MCF 10A (cell line): ENCODE measurements around the gene MLYCD. TPM values are rescaled to one million over a fixed set of nuclear protein-coding genes. Genes with fewer than 3 reads are reported as not detected.

Experiments used
- BruUV-seq: library from RNA; stranded (reverse); fragments of 400-500 nt; replicated peaks from 2 replicates; lab custom pipeline; 2021; lab: Mats Ljungman, UMichigan
- CTCF ChIA-PET: fragments of 300-600 bp; sonication (Branson Sonifier 250); formaldehyde crosslinking; extraction: SDS; loops from one replicate; lab custom pipeline; 2021; ENCODE audit warnings: antibody characterized with exemption, inconsistent platforms; lab: Yijun Ruan, JAX
- POLR2A ChIA-PET: fragments of 300-600, 350-650 bp; sonication (Branson Sonifier 250); formaldehyde crosslinking; extraction: SDS; loops from one replicate; lab custom pipeline; 2020; ENCODE audit warnings: antibody characterized with exemption, inconsistent platforms; lab: Yijun Ruan, JAX
- DNase-seq: peaks from one replicate; pipeline ENCODE4 v3.0.0-alpha.2; 2018; ENCODE audit not compliant: unreplicated experiment
- H3K27ac Mint-ChIP-seq: one replicate; pipeline ENCODE4 v1.8.0; 2022; ENCODE audit warnings: mild to moderate bottlenecking, low read depth, mixed read lengths; ENCODE audit not compliant: unreplicated experiment
- H3K27me3 Mint-ChIP-seq: one replicate; pipeline ENCODE4 v1.8.0; 2022; ENCODE audit warnings: mixed read lengths; ENCODE audit not compliant: insufficient read depth, unreplicated experiment
- H3K36me3 Mint-ChIP-seq: one replicate; pipeline ENCODE4 v1.8.0; 2022; ENCODE audit warnings: mild to moderate bottlenecking, moderate library complexity, mixed read lengths; ENCODE audit not compliant: insufficient read depth, unreplicated experiment
- H3K4me1 Mint-ChIP-seq: one replicate; pipeline ENCODE4 v1.8.0; 2022; ENCODE audit warnings: mixed read lengths; ENCODE audit not compliant: insufficient read depth, unreplicated experiment
- H3K4me3 Mint-ChIP-seq: one replicate; pipeline ENCODE4 v1.8.0; 2022; ENCODE audit warnings: mild to moderate bottlenecking, moderate library complexity, mixed read lengths; ENCODE audit not compliant: unreplicated experiment
- H3K9me3 Mint-ChIP-seq: one replicate; pipeline ENCODE4 v1.8.0; 2022; ENCODE audit warnings: mixed read lengths; ENCODE audit not compliant: unreplicated experiment
- CTCF ChIP-seq: fragments of 200-600 bp; IDR thresholded peaks from one replicate; pipeline ENCODE4 v1.8.0; 2022; ENCODE audit warnings: antibody characterized with exemption, mild to moderate bottlenecking; ENCODE audit not compliant: unreplicated experiment
- intact Hi-C: fragments of 100-400 bp; cut with micrococcal nuclease; formaldehyde crosslinking; loops from 2 replicates; pipeline ENCODE4 v1.14.1; 2022
- total RNA-seq: library from RNA; stranded (reverse); gene quantifications from 2 replicates; pipeline ENCODE4 v1.2.3, GENCODE V29; 2022

Gene MLYCD
- total RNA-seq, 1 experiment from 2014 or later, result 2.5 TPM

- BruUV-seq, result no TSS peak
- H3K4me1 Mint-ChIP-seq, result no peaks in the 10 kb centered on the region
- no peaks in the 10 kb centered on the region for H3K36me3 Mint-ChIP-seq
- peak; percentile 53 for TF ChIP-seq CTCF
- CTCF ChIA-PET, result interaction anchor here (1.6 to 2.2 kb wide), 2 partner anchors 52 to 53 kb away, joined by 13 to 14 read pairs; no protein-coding TSS in a partner anchor
- no peak overlapping the region for H3K4me3 Mint-ChIP-seq
- POLR2A ChIA-PET, result interaction anchor here (0.8 kb wide), 1 partner anchor 31 kb away, joined by 4 read pairs; no protein-coding TSS in a partner anchor
- H3K27ac Mint-ChIP-seq, result no peak overlapping the region
- peak; percentile 45 for DNase-seq
- H3K27me3 Mint-ChIP-seq, result peaks cover 50% of the 10 kb centered on the region
- intact Hi-C loops, result loop anchor here (1.0 kb wide), 1 partner anchor 53 kb away; no protein-coding TSS in a partner anchor
- no peaks in the 10 kb centered on the region for H3K9me3 Mint-ChIP-seq
Observed at GRCh38 chr16:83878838-83879237, 20.1 kb upstream of the MLYCD start.

DNA sequence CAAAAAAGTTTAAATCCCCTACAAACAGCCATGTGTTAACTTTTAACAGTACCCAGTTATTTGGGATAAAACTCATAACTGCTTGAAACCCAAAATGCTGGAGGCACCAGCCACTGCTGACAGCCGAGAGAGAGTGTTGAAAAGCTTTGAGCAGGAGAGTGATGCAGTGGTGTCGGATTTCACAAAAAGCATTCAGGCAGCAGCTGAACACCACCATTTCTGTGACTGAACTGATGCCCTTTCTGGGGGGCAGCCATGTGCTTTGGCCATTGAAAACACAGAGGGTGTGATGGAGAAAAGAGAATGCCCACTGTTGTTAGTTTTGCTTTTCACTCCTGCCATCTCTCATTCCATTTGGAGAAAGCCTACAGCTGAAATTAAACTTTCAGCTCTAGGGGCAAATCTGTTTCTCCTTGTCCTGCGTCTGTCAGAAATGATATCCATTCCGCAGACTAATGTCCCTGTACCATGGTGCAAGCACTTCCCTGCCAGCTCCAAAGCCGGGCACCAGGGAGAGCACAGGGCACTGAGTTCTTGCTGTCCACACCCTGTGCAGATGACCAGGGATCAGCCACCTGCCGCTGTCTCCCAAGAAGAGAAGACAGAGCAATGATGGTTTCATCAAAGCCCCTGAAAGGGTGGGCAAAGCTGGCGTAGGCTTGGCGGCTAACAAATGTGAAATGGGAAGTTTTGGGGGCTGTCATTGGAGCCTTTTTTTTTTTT lies 16.6 kb upstream of the MLYCD start:
- CTCF ChIA-PET, result interaction anchor here (0.6 to 1.0 kb wide), 4 partner anchors 10 to 71 kb away, joined by 3 to 4 read pairs (median 3); no protein-coding TSS in a partner anchor
- BruUV-seq, result no TSS peak
- H3K4me1 Mint-ChIP-seq, result no peaks in the 10 kb centered on the region
- no peaks in the 10 kb centered on the region for H3K36me3 Mint-ChIP-seq
- TF ChIP-seq CTCF, result no peak
- H3K27ac Mint-ChIP-seq, result no peak overlapping the region
- no peaks in the 10 kb centered on the region for H3K9me3 Mint-ChIP-seq
- H3K27me3 Mint-ChIP-seq, result peaks cover 24% of the 10 kb centered on the region
- no peak overlapping the region for H3K4me3 Mint-ChIP-seq
- intact Hi-C loops, result no loop called here
- POLR2A ChIA-PET, result interaction anchor here (0.5 kb wide), 1 partner anchor 87 kb away, joined by 3 read pairs; no protein-coding TSS in a partner anchor
- no peak for DNase-seq

- CTCF ChIA-PET, result interaction anchor here (0.5 to 1.1 kb wide), 3 partner anchors 14 to 592 kb away, joined by 3 to 5 read pairs (median 3); no protein-coding TSS in a partner anchor
- TF ChIP-seq CTCF, result no peak
- no peaks in the 10 kb centered on the region for H3K9me3 Mint-ChIP-seq
Observed at GRCh38 chr16:83886199-83886971, 12.5 kb upstream of the MLYCD start.

GRCh38 chr16:83887080-83887479 lies 11.8 kb upstream of the MLYCD start:
- Mint-ChIP-seq H3K27ac (no peak overlapping the region), H3K4me1 (no peaks in the 10 kb centered on the region), H3K27me3 (peaks cover 3% of the 10 kb centered on the region), H3K9me3 (no peaks in the 10 kb centered on the region), H3K36me3 (no peaks in the 10 kb centered on the region), H3K4me3 (no peak overlapping the region)
- intact Hi-C loops, result no loop called here
- ChIA-PET CTCF (interaction anchor here (0.6 to 1.1 kb wide), 2 partner anchors 15 to 61 kb away, joined by 3 to 5 read pairs; no protein-coding TSS in a partner anchor), POLR2A (no interaction called here)
- peak; percentile 20 for TF ChIP-seq CTCF
- no TSS peak for BruUV-seq
- peak; percentile 10 for DNase-seq

More at GRCh38 chr16:83886199-83886971, 12.5 kb upstream of the MLYCD start:
- Mint-ChIP-seq H3K4me1 (no peaks in the 10 kb centered on the region), H3K27ac (no peak overlapping the region), H3K36me3 (no peaks in the 10 kb centered on the region), H3K4me3 (no peak overlapping the region), H3K27me3 (peaks cover 10% of the 10 kb centered on the region)
- no TSS peak for BruUV-seq
- DNase-seq, result no peak
- POLR2A ChIA-PET, result no interaction called here
- intact Hi-C loops, result no loop called here
